Heart right ventricle (tissue), 16 donors: ENCODE measurements around the gene SMAD7. TPM values are rescaled to one million over a fixed set of nuclear protein-coding genes. Genes with fewer than 3 reads are reported as not detected.
"Not testable (repeated sequence)": the region's sequence is repeated elsewhere in the genome, so short reads cannot be mapped to it uniquely, and the experiment has no call there.

Experiments
- ATAC-seq, 8 donors: fragments of 200-7000 bp; cut with Tn5 transposase; one replicate each; pipeline ENCODE4 v1.9.1; 2020; ENCODE audit warnings: mild to moderate bottlenecking in 8 of 8, moderate library complexity in 8 of 8, moderate number of reproducible peaks in 1 of 8
- DNase-seq, 2 donors: peaks; one replicate each; pipeline ENCODE4 v3.0.0-alpha.2; 2020
- H3K27ac ChIP-seq, 10 donors: fragments of 200-600 bp; sonication (generic) in 2 of 10; one replicate each; pipeline versions ENCODE4 v1.5.0 to v1.8.0; 2020 to 2022; ENCODE audit warnings: mild to moderate bottlenecking in 3 of 10
- H3K27me3 ChIP-seq, 7 donors: fragments of 200-600 bp; one replicate each; pipeline ENCODE4 v1.8.0; 2021 to 2022; ENCODE audit warnings: mild to moderate bottlenecking in 2 of 7
- H3K36me3 ChIP-seq, 9 donors: fragments of 200-600 bp; sonication (generic) in 1 of 9; one replicate each; pipeline versions ENCODE4 v1.5.0 to v1.8.0; 2020 to 2022; ENCODE audit warnings: mild to moderate bottlenecking in 2 of 9
- H3K4me1 ChIP-seq, 9 donors: fragments of 200-600 bp; sonication (generic) in 1 of 9; one replicate each; pipeline versions ENCODE4 v1.5.0 to v1.8.0; 2020 to 2022; ENCODE audit warnings: mild to moderate bottlenecking in 4 of 9
- H3K4me3 ChIP-seq, 10 donors: fragments of 200-600 bp; sonication (generic) in 2 of 10; one replicate each; pipeline versions ENCODE4 v1.5.0 to v1.8.0; 2020 to 2022; ENCODE audit warnings: mild to moderate bottlenecking in 7 of 10, moderate library complexity in 2 of 10
- H3K9me3 ChIP-seq, 11 donors: fragments of 200-600 bp in 10 of 11; sonication (generic) in 2 of 11; one replicate each; pipeline versions ENCODE4 v1.5.0 to v1.8.0; 2013 to 2022; ENCODE audit warnings: mild to moderate bottlenecking in 2 of 11, control low read depth in 1 of 11, moderate library complexity in 1 of 11
- WGBS, 2 donors: extraction: QIAGEN DNeasy Blood & Tissue Kit; methylation state at CpG; one replicate each; pipeline ENCODE4 v1.1.7; 2013; ENCODE audit warnings: inconsistent platforms in 1 of 2; 5-methylcytosine and 5-hydroxymethylcytosine counted together
- intact Hi-C, 10 donors: fragments of 100-400 bp; cut with DNase I; formaldehyde crosslinking; loops; one replicate each; pipeline versions ENCODE4 v1.11.1 to v1.14.2; 2022
- polyA plus RNA-seq, 2 donors: library from polyadenylated mRNA; stranded (reverse); fragments of 200-250 nt; gene quantifications; one replicate each; pipeline ENCODE4 v1.2.3, GENCODE V29; 2013
- total RNA-seq, 10 donors: library from RNA; stranded (reverse); fragmentation: NEBNext Ultra II Directional in 3 of 10; extraction: Animal tissue kit (Norgen Biotek cat#: 25700) in 3 of 10; gene quantifications; one replicate each; pipeline versions ENCODE4 v1.2.1 to v1.2.4, GENCODE V29; 2021 to 2023
- TF ChIP-seq, protein P1 (sequence below), 9 donors: fragments of 200-600 bp; sonication (generic) in 2 of 9; IDR thresholded peaks; one replicate each; pipeline versions ENCODE4 v1.5.0 to v1.8.0; 2021 to 2022; ENCODE audit warnings: antibody characterized with exemption in 9 of 9, mild to moderate bottlenecking in 5 of 9, moderate library complexity in 1 of 9
- donor health status: Arrhythmogenic right ventricular cardiomyopathy.
- donor health status: ischemic (EF 13 %, LVEDD 7.1; RV severe dilation, severe dysfunction).
- donor health status: healthy with polysubstance abuse.
- donor health status: DM: no; HTN: yes; CAD: no.
- donor health status: DM: no; HTN: no; CAD: no.
- donor health status: ischemic (EF 25% LVEDD 6.9; RV normal size, moderate dysfunction).
- donor health status: ischemic (EF 25% LVEDD 5.7; RV mildly dilated, moderate dysfunction).
- donor health status: healthy.
- donor health status: DM: yes; HTN: yes; CAD: no.
- donor health status: Ischemic cardiomyopathy.
- donor health status: ischemic (EF 35%, LVEDD 5.7; RV mildly dilated, moderate dysfunction).
- donor health status: nonischemic (EF 11% LVEDD 7.7; RV severe dilation, severe dysfunction).
- donor health status: DM: yes; HTN: yes; CAD: no.
- donor health status: PGD.
- donor health status: ischemic (EF 29% LVEDD 5.4; RV normal size, mild dysfunction).
- donor health status: nonischemic (EF 23%, LVEDD 6.1; RV moderate dilation, normal function).

SMAD7 gene
- total and polyA plus RNA-seq, 12 donors = 6.7 to 28.6 (median 19.2) TPM

DNA sequence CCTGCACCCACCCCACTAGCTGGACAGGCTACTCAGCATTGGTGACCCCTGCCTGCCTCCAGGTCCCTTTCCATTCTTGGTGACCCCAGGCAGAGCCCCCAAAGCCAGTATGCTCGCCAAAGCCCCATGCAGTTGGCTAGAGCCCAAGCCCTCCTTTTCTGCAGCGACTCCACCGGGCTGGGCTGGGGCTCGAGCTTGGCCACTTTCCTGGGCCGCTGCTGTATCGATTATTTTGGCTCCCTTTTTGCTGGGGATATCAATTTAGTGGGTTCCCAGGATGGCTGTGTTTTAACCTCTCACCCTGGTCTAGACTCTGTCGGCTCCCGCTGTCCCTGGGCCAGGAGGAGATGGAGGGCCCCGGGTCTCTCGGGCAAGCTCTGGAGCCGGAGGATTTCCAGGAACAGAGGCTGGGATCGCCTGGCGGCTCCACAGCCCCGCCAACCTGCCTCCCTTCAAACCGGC is 76.0 kb downstream of the SMAD7 start:
- WGBS, 2 donors = 81 to 84% methylated on average over 15 of the region's 15 CpGs
- Histone ChIP-seq H3K27me3 (no peaks in the 10 kb centered on the region), H3K36me3 (no peaks in the 10 kb centered on the region), H3K4me3 (no peak overlapping the region), H3K9me3 (no peaks in the 10 kb centered on the region), H3K4me1 (peaks cover 0 to 36% (median 6%) of the 10 kb centered on the region in 9 donors), H3K27ac (no peak overlapping the region)
- TF ChIP-seq, protein P1, sequence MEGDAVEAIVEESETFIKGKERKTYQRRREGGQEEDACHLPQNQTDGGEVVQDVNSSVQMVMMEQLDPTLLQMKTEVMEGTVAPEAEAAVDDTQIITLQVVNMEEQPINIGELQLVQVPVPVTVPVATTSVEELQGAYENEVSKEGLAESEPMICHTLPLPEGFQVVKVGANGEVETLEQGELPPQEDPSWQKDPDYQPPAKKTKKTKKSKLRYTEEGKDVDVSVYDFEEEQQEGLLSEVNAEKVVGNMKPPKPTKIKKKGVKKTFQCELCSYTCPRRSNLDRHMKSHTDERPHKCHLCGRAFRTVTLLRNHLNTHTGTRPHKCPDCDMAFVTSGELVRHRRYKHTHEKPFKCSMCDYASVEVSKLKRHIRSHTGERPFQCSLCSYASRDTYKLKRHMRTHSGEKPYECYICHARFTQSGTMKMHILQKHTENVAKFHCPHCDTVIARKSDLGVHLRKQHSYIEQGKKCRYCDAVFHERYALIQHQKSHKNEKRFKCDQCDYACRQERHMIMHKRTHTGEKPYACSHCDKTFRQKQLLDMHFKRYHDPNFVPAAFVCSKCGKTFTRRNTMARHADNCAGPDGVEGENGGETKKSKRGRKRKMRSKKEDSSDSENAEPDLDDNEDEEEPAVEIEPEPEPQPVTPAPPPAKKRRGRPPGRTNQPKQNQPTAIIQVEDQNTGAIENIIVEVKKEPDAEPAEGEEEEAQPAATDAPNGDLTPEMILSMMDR (IDR thresholded peaks at IDR 0.05) = no peak
- intact Hi-C loops = no loop called here
- ATAC-seq (no peak), DNase-seq (no peak)

DNA sequence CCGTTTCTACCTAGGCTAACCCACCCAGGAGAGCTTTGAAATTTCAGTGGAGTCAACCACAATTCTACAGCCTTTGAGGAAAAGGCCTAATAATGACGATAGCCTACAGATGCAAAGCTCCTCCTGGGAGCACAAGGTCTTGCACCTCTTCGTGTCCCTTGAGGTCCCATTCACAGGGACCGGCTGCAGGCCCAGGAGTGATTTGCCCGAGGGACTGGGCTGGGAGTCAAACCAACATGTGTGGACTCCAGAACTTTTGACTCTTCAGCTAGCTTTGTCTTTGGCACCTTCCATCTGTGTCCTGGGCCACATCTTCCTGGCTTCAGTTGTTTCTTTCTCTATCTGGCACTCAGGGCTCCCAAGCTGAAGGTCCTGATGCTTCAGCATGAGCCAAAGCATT is 76.5 kb downstream of the SMAD7 start:
- intact Hi-C loops = no loop called here
- Histone ChIP-seq H3K27ac (peak overlapping the region in 1 of 10 donors; percentile 70), H3K27me3 (no peaks in the 10 kb centered on the region), H3K9me3 (no peaks in the 10 kb centered on the region), H3K4me3 (no peak overlapping the region), H3K4me1 (peaks cover 0 to 36% (median 6%) of the 10 kb centered on the region in 9 donors), H3K36me3 (no peaks in the 10 kb centered on the region)
- TF ChIP-seq, protein P1 (IDR thresholded peaks at IDR 0.05) = no peak
- ATAC-seq = no peak
- 82 to 85% methylated on average over 5 of the region's 5 CpGs for WGBS, 2 donors
- DNase-seq = no peak

DNA sequence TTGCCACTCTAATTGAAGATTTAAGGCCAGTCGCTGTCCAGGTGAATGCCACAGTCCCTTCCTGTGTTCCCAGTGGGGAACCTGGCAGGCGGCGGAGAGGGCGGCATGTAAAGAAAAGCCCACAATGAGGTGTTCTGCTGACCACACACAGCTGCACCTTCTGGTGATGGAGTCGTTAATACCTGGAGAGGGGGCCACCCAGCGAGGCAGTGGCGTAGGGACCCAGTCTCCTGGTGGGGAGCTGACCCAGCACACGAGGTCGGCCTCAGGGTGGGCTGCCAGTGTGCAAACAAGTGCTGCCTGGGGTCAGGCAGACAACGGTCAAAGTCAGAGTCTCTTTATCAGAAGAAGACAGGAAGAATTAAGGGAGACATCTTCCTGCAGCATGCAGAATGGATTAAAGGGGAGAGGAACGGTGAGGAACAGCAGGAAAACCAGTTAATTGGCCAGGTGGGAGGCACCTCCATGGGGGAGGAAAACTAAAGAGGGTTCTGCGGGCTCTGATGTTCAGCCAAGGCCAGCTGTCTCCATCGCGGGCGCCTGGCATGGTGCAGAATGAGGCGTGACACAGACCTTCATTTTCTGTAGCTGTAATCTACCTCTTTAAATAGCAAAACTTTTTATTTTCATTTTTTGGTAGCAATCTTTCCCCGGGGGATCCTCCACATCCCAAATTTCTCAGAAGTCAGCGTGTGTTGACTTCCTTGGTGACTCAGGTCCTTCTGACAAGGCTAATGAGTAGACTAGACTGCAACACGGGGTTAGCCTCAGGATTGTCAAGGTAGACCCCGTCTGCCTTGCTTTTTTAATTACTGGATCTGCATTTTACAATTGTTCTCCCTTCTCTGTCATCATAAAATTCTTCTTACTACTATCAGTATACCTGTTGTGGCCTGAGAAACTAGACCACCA is 78.3 kb downstream of the SMAD7 start:
- no peak for ATAC-seq
- Histone ChIP-seq H3K36me3 (no peaks in the 10 kb centered on the region), H3K4me1 (peaks cover 0 to 30% (median 4%) of the 10 kb centered on the region in 9 donors), H3K27me3 (no peaks in the 10 kb centered on the region), H3K4me3 (no peak overlapping the region), H3K9me3 (no peaks in the 10 kb centered on the region), H3K27ac (peak overlapping the region in 2 of 10 donors; percentile 37 to 70)
- 83 to 88% methylated on average over 20 of the region's 20 CpGs for WGBS, 2 donors
- TF ChIP-seq, protein P1 (IDR thresholded peaks at IDR 0.05) = no peak
- intact Hi-C loops = no loop called here
- DNase-seq = no peak

DNA sequence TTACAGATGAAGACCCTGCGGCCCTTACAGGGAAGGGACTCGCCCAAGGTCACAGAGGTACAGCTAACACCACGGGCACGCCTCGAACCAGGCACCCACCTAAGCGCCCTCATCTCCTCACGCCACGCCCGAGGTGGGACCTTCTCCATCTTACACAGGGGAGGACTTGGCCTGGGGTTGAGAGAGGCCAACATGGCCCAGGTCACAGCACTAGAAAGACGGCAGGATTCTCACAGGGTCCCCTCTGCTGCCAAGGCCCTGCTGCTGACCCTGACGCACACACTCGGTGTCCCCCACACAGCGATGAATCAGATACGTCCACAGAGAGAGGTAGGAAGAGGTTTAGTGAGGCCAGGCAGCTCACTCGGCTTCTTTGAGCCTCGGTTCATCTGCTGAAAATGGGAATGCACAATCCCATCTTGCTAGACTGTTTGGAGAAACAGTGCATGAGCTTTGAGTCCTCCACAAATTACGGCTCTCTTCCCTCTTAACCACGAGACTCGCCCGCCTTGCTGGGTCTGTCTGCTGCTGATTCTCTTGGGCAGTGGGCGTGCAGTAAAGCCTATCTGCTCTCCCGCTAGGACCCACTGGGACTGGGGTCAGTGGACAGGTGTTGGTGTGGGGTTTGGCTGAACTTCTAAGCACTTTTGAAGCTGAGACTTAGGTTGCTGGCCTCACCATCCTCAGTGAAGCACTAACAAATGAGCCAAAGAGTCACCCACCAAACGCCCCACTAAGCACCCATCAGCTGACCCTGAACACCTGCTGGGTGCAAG is 79.2 kb downstream of the SMAD7 start:
- H3K27me3 ChIP-seq = no peaks in the 10 kb centered on the region
- TF ChIP-seq, protein P1 (IDR thresholded peaks at IDR 0.05) = no peak
- WGBS, 2 donors = 95% methylated on average over 23 of the region's 23 CpGs
- H3K27ac ChIP-seq = no peak overlapping the region
- H3K4me3 ChIP-seq = no peak overlapping the region
- peaks cover 0 to 32% (median 4%) of the 10 kb centered on the region in 9 donors for H3K4me1 ChIP-seq
- no peaks in the 10 kb centered on the region for H3K36me3 ChIP-seq
- no peaks in the 10 kb centered on the region for H3K9me3 ChIP-seq
- ATAC-seq (no peak), DNase-seq (no peak)
- intact Hi-C loops = no loop called here

DNA sequence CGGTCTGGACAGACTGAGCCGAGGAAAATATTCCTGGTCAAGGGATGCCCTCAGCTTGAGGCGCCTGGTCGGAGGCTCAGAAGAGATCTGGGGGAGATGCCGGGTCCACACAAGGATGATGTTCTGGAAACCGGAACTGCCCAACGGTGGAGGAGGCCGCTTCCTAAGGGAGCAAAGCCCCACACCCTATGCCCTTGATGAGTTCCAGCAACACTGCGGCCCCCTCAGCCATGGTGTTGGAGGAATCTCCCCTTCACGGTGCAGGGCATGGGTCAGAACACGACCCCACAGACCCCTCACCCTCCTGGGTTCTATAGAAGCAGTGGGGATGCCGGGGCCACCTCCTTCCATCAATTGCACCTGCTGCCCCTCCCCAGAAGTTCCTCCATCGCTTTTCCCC is 79.8 kb downstream of the SMAD7 start:
- H3K27ac ChIP-seq, ATAC-seq, H3K36me3 ChIP-seq, DNase-seq, H3K4me3 ChIP-seq, H3K27me3 ChIP-seq, intact Hi-C loops, H3K9me3 ChIP-seq: not testable (repeated sequence)
- WGBS, 2 donors = 88 to 94% methylated on average over 12 to 13 of the region's 13 CpGs
- peaks cover 0 to 36% (median 4%) of the 10 kb centered on the region in 9 donors for H3K4me1 ChIP-seq
